Ectodermal cell (in vitro differentiated cells): ENCODE data around the gene ASS1.
"Not testable (repeated sequence)": the region's sequence is repeated elsewhere in the genome, so short reads cannot be mapped to it uniquely, and the experiment has no call there.

Experiments
- H3K27ac ChIP-seq: 2 replicates; pipeline ENCODE4 v1.7.0; 2013; ENCODE audit warnings: mild to moderate bottlenecking, low read depth, low read length; ENCODE audit not compliant: insufficient read depth, poor library complexity, severe bottlenecking
- H3K27me3 ChIP-seq: 2 replicates; pipeline ENCODE4 v1.7.0; 2013; ENCODE audit warnings: mild to moderate bottlenecking, low read length; ENCODE audit not compliant: insufficient read depth, control insufficient read depth, poor library complexity, severe bottlenecking
- H3K36me3 ChIP-seq: one replicate; pipeline ENCODE4 v1.7.0; 2013; ENCODE audit warnings: low read length; ENCODE audit not compliant: control insufficient read depth, insufficient read depth
- H3K4me1 ChIP-seq: one replicate; pipeline ENCODE4 v1.7.0; 2013; ENCODE audit warnings: low read length; ENCODE audit not compliant: control insufficient read depth, insufficient read depth
- H3K4me3 ChIP-seq: 2 replicates; pipeline ENCODE4 v1.7.0; 2013; ENCODE audit warnings: low read depth, low read length, control low read depth; ENCODE audit not compliant: insufficient read depth
- H3K9me3 ChIP-seq: 2 replicates; pipeline ENCODE4 v1.7.0; 2013; ENCODE audit warnings: mild to moderate bottlenecking, low read length, moderate library complexity; ENCODE audit not compliant: control insufficient read depth
- WGBS, 2 experiments: methylation state at CpG; one replicate each; pipeline ENCODE4 v1.1.7; 2013; ENCODE audit warnings: missing lambda C conversion rate in 2 of 2; 5-methylcytosine and 5-hydroxymethylcytosine counted together

The ASS1 gene

DNA sequence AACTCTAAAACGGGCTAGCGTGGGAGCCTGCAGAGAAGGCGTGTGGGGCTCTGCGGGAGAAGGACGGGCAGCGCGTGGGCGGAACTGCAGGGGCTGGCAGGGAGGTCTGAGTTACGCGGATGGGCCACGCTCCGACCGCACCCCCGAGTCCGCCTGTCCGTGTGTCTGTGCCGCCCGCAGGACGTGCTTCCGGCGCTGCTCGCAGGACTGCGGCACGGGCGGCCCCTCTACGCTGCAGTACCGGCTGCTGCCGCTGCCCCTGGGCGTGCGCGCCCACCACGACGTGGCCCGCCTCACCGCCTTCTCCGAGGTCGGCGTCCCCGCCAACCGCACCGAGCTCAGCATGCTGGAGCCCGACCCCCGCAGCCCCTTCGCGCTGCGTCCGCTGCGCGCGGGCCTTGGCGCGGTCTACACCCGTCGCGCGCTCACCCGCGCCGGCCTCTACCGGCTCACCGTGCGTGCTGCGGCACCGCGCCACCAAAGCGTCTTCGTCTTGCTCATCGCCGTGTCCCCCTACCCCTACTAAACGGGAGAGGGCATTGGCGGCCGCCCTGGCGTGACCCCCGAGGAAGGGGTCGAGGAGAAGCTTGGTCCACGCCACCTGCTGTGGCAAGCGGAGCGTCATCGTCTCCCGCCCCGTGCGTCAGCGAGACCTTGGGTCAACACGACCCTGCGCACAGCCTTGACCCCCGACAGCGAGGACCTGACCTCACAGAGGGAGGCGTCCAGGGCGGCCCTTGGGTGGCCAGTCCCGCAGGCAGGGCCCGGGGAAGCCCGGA is 11.4 kb upstream of the ASS1 start:
- H3K27ac ChIP-seq: no peak overlapping the region
- H3K36me3 ChIP-seq: no peaks in the 10 kb centered on the region
- peak overlapping the region; percentile 36 for H3K4me3 ChIP-seq
- 5% methylated on average over 92 of the region's 92 CpGs for WGBS, 2 experiments
- peaks cover 12% of the 10 kb centered on the region for H3K4me1 ChIP-seq
- H3K9me3 ChIP-seq: no peaks in the 10 kb centered on the region
- peaks cover 28% of the 10 kb centered on the region for H3K27me3 ChIP-seq

DNA sequence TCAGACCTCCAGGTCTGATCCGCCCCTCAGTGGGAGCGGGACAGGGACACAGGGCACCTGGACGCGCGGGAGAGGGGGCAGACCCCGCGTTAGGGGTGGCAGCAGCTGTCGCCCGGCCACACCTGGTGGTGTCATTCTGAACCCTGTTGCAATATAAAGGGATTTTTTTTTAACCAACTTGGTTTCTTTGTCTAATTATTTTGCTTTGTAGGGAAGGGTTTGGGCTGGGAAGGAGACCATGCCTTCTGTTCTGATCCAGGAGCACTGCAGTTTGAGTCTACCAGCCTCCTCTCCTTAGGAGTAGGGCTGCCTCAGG is 10.9 kb upstream of the ASS1 start:
- peaks cover 12% of the 10 kb centered on the region for H3K4me1 ChIP-seq
- no peaks in the 10 kb centered on the region for H3K9me3 ChIP-seq
- WGBS, 2 experiments: 54 to 55% methylated on average over 9 of the region's 9 CpGs
- H3K27me3 ChIP-seq: peaks cover 28% of the 10 kb centered on the region
- no peak overlapping the region for H3K4me3 ChIP-seq
- H3K36me3 ChIP-seq: no peaks in the 10 kb centered on the region
- no peak overlapping the region for H3K27ac ChIP-seq

GRCh38 chr9:130434656-130435055 is 10.1 kb upstream of the ASS1 start:
- peaks cover 28% of the 10 kb centered on the region for H3K27me3 ChIP-seq
- not testable (repeated sequence) for H3K36me3 ChIP-seq, H3K9me3 ChIP-seq, H3K27ac ChIP-seq, H3K4me3 ChIP-seq
- 86 to 90% methylated on average over 2 to 5 of the region's 5 CpGs for WGBS, 2 experiments
- peaks cover 12% of the 10 kb centered on the region for H3K4me1 ChIP-seq

GRCh38 chr9:130437011-130437789 is 7.6 kb upstream of the ASS1 start:
- Histone ChIP-seq H3K27me3 (peaks cover 25% of the 10 kb centered on the region), H3K27ac (no peak overlapping the region), H3K4me1 (peaks cover 9% of the 10 kb centered on the region), H3K4me3 (no peak overlapping the region), H3K9me3 (peaks cover 3% of the 10 kb centered on the region), H3K36me3 (no peaks in the 10 kb centered on the region)
- 84 to 88% methylated on average over 15 of the region's 15 CpGs for WGBS, 2 experiments

- H3K4me1 ChIP-seq: no peaks in the 10 kb centered on the region
- whole genome bisulfite sequencing, 2 experiments: 85 to 86% methylated on average over 6 of the region's 6 CpGs
- peaks cover 17% of the 10 kb centered on the region for H3K27me3 ChIP-seq
- no peaks in the 10 kb centered on the region for H3K36me3 ChIP-seq
- H3K27ac ChIP-seq: no peak overlapping the region
- no peak overlapping the region for H3K4me3 ChIP-seq
- peaks cover 3% of the 10 kb centered on the region for H3K9me3 ChIP-seq
Measured at GRCh38 chr9:130438382-130438981, 6.3 kb upstream of the ASS1 start.

- H3K9me3 ChIP-seq: peaks cover 3% of the 10 kb centered on the region
- WGBS, 2 experiments: 89 to 100% methylated on average over 1 of the region's 1 CpG
- no peak overlapping the region for H3K4me3 ChIP-seq
- peaks cover 13% of the 10 kb centered on the region for H3K4me1 ChIP-seq
- peaks cover 30% of the 10 kb centered on the region for H3K27me3 ChIP-seq
- H3K36me3 ChIP-seq: no peaks in the 10 kb centered on the region
- H3K27ac ChIP-seq: no peak overlapping the region
Measured at GRCh38 chr9:130441031-130441430, 3.7 kb upstream of the ASS1 start.

GRCh38 chr9:130442746-130443455 is 1.9 kb upstream of the ASS1 start:
- no peaks in the 10 kb centered on the region for H3K36me3 ChIP-seq
- WGBS, 2 experiments: 91 to 92% methylated on average over 9 of the region's 9 CpGs

DNA sequence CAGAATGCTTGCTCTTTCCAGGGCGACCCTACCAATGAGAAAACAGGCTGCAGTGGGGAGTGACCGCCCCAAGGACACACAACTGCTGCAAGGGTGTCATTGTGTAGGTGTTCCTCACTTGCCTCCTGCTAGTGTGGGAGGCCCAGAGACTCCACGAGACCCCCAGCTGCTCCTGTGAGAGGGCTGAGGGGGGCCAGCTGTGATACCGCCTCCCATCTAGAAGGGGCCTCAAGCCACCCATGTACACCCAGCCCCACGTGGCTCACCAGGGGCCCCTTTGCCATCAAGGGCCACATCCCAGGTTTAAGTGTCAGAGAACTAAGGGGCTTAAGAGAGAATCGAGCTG is 1.3 kb upstream of the ASS1 start:
- H3K4me3 ChIP-seq: no peak overlapping the region
- 81% methylated on average over 6 of the region's 6 CpGs for WGBS, 2 experiments
- no peaks in the 10 kb centered on the region for H3K36me3 ChIP-seq
- no peak overlapping the region for H3K27ac ChIP-seq
- peaks cover 35% of the 10 kb centered on the region for H3K4me1 ChIP-seq
- peaks cover 31% of the 10 kb centered on the region for H3K27me3 ChIP-seq
- H3K9me3 ChIP-seq: peaks cover 3% of the 10 kb centered on the region

More at GRCh38 chr9:130442746-130443455, 1.9 kb upstream of the ASS1 start:
- Histone ChIP-seq H3K4me1 (peaks cover 32% of the 10 kb centered on the region), H3K9me3 (peaks cover 3% of the 10 kb centered on the region), H3K4me3 (no peak overlapping the region), H3K27ac (no peak overlapping the region), H3K27me3 (peaks cover 31% of the 10 kb centered on the region)

GRCh38 chr9:130443840-130444492 is 795 bp upstream of the ASS1 start:
- Histone ChIP-seq H3K9me3 (peaks cover 3% of the 10 kb centered on the region), H3K27me3 (peaks cover 31% of the 10 kb centered on the region), H3K27ac (no peak overlapping the region), H3K4me3 (peak overlapping the region; percentile 50), H3K36me3 (no peaks in the 10 kb centered on the region), H3K4me1 (peaks cover 35% of the 10 kb centered on the region)
- 56% methylated on average over 14 of the region's 14 CpGs for WGBS, 2 experiments
